UCSD-AML1 (cell line): ENCODE results near the gene ATRX.
"Not testable (repeated sequence)": the region's sequence is repeated elsewhere in the genome, so short reads cannot be mapped to it uniquely, and the experiment has no call there.

ENCODE experiments used
- DNase-seq: peaks from one replicate; lab custom pipeline; 2025; ENCODE audit not compliant: unreplicated experiment; lab: John Stamatoyannopoulos, UW

ATRX gene

GRCh38 chrX:77742788-77743476 is 43.1 kb downstream of the ATRX start:
- DNase-seq: no peak

GRCh38 chrX:77740376-77740905 is 45.6 kb downstream of the ATRX start:
- no peak for DNase-seq

DNA sequence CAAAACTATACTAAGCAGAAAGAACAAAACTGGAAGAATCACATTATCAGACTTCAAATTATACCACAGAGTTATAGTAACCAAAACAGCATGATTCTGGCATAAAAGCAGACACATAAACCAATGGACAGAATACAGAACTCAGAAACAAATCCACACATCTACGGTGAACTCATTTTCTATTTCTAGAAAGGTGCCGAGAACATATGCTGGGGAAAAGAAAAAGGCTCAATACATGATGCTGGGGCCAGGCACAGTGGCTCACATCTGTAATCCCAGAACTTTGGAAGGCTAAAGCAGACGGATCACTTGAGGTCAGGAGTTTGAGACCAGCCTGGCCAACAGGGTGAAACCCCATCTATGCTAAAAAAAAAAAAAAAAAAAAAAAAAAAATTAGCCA is 52.7 kb downstream of the ATRX start:
- no peak for DNase-seq

- DNase-seq: no peak
These were observed 54.1 kb downstream of the ATRX start for GRCh38 chrX:77731821-77732419.

DNA sequence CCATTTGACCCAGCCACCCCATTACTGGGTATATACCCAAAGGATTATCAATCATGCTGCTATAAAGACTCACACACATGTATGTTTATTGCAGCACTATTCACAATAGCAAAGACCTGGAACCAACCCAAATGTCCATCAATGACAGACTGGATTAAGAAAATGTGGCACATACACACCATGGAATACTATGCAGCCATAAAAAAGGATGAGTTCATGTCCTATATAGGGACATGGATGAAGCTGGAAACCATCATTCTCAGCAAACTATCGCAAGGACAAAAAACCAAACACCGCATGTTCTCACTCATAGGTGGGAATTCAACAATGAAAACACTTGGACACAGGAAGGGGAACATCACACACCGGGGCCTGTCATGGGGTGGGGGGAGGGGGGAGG is 59.9 kb downstream of the ATRX start:
- not testable (repeated sequence) for DNase-seq

GRCh38 chrX:77723681-77724080 is 62.3 kb downstream of the ATRX start:
- no peak for DNase-seq

- DNase-seq: no peak
These were observed 66.6 kb downstream of the ATRX start for GRCh38 chrX:77719388-77719787.

DNA sequence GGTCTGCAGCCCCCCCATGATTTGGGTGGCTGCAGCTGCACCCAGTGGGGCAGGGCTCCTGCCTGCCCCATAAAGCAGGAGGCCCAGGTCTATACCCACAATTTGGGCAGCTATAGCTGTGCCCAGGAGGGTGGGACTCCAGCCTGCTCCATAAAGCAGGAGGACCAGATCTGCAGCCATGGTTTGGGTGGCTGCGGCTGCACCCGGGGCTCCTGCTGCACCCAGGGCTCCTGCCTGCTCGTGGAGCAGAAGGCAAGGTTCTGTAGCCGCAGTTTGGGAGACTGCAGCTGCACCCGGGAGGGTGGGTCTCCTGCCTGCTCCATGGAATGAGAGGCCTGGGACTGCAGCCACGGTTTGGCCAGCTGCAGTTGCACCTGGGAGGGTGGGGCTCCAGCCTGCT is 81.1 kb downstream of the ATRX start:
- DNase-seq: no peak

GRCh38 chrX:77698242-77698641 is 87.8 kb downstream of the ATRX start:
- DNase-seq: no peak

GRCh38 chrX:77694491-77694890 is 91.5 kb downstream of the ATRX start:
- no peak for DNase-seq

GRCh38 chrX:77693594-77693993 is 92.4 kb downstream of the ATRX start:
- no peak for DNase-seq

DNA sequence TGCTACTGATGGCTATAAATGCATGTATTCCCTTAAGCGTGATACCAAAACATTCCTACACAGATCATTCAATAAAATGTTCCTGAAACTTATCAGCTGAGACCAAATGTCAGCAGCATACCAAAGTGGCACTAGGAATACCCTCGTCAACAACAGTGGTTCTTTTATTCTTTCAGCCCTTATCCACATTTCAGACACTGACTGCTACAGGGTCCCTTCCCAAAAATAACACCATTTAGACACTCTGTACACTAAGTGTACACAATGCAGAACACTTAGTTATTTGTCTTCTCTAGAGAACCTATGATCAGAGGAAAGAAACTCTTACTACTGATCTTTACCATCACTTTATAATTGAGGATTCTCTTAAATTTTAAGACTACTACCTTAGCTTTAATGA is 94.1 kb downstream of the ATRX start:
- DNase-seq: no peak

GRCh38 chrX:77689376-77689775 is 96.6 kb downstream of the ATRX start:
- no peak for DNase-seq

DNA sequence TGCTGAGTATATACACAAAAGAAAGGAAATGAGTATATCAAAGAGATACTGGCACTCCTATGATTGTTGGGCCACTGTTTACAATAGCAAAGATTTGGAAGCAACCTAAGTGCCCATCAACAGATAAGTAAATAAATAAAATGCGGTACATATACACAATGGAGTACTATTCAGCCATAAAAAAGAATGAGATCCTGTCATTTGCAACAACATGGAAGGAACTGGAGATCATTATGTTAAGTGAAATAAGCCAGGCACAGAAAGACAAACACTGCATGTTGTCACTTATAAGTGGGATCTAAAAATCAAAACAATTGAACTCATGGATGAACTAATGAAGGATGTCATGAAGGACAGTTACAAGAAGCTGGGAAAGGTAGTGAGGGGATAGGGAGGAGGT is 100.3 kb downstream of the ATRX start:
- not testable (repeated sequence) for DNase-seq

DNA sequence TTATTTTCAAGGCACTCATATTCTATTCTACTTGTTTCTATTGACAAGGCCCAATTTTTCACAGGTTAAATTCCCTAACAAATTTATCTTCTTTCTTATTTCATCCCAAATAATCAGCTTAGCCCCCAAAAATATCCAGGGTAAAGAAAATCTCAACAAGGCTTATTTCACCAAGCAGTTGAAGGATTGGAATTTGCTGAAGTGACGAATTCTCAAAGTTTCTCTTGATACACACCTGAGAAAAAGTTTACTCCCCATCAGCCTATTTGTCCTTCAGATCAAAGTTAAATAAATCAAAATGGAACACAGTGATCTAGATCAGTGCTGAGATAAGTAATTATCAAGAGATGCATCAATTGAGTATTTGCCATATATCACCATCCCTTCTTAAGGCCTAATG is 106.9 kb downstream of the ATRX start:
- no peak for DNase-seq

DNA sequence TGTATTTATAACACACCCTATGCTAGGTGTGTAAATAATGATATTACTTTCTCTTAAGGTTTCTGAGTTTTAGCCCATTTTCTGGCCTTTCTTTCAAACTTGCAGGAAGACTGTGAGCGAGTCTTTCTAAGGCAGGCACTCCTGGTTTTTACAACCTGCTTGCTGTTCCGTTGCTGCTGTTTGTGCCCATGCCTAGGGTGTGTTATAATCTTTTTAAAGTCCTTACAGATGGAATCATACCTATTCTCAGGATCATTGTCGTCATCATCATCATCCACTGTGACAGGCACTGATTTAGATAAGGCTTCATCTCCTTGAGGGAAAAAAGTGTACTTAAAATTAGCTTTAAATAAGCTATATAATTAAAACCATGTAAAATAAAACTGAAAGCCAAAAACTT is 110.0 kb downstream of the ATRX start:
- DNase-seq: no peak

- no peak for DNase-seq
These were observed 117.4 kb downstream of the ATRX start for GRCh38 chrX:77668391-77669237.

- no peak for DNase-seq
These were observed 127.1 kb downstream of the ATRX start for GRCh38 chrX:77658886-77659285.

GRCh38 chrX:77652095-77652494 is 133.9 kb downstream of the ATRX start:
- no peak for DNase-seq

DNA sequence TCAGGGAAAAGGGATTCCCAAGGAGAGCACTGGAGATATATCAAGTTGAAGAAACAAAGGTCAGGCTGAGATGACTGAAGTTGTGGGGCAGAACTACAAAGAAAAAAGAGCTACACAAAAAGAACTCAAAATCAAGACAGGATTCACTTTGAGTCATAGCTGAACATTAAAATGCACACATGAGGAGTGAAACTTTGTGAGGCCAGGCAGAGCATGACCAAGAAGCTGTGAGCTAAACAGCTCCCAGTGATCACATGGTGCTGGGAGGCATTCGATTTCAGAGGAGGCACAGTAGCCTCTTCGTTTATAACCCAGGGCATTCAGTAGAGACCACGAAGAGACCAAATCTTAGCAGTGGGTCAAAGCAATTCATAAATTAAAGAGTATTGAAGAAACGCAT is 145.3 kb downstream of the ATRX start:
- DNase-seq: no peak

GRCh38 chrX:77639820-77640219 is 146.2 kb downstream of the ATRX start:
- no peak for DNase-seq

DNA sequence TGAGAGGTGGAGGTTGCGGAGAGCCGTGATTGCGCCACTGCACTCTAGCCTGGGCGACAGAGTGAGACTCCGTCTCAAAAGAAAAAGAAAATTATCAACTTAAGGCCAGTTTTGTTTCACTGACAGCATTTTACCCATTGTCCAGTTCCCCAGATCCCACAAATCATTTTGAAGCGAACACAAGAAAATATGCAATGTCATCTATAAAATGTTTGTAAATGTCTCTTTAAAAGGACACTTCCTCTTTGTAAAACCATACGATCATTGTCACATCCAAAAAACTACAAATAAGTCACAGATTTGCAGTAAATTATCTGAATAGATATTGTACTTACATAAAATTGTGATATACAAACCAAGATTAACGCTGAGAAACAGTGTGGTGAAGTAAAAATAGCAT is 147.6 kb downstream of the ATRX start:
- no peak for DNase-seq
